Activated T-cell treated with anti-CD3 and anti-CD28 coated beads for 48 hours (primary cell): Measurements from ENCODE around the gene FAIM2.

ENCODE experiments used
- DNase-seq: peaks from one replicate; pipeline ENCODE4 v3.0.0-alpha.2; 2020; ENCODE audit warnings: low read depth

FAIM2 gene

DNA sequence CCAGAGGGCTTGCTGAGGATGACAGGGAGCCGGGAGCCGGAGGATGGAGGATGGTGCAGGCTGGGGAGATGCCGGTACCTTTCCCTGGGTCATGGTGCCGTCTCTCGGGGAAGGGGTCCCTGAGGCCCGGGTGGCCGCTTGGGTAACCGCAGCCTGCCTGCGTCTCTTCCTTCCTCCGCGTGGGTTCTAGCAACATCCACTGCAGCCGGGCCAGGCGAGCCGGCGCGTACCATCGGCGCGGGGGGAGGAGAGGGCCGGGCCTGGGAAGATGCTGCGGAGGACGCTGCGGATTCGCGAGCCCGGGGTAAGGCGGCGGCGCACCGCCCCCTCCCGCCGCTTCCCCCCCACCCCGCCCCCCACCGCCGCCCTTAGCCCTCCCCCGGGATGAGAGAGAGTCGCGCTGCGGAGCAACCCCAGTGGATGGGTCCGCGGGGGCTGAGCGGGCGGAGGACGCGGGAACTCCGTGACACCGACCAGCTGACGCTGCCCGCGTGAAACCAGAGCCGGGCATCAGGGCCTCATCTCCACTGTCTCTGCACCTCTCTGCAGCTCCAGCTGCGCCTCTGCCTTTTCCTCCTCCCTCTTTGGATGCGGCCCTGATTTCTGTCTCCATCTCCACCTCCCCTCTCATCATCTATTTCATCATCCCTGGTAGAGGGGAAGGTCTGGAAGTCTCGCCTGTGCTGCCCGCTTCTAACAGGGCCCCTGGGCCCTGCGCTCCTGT is at the start of gene FAIM2:
TSS of gene FAIM2 (minus strand) at position 201 of the 724 bp plus-strand sequence. CDS start at position 93, 108 bp downstream.
- DNase-seq = peak; percentile 33

DNA sequence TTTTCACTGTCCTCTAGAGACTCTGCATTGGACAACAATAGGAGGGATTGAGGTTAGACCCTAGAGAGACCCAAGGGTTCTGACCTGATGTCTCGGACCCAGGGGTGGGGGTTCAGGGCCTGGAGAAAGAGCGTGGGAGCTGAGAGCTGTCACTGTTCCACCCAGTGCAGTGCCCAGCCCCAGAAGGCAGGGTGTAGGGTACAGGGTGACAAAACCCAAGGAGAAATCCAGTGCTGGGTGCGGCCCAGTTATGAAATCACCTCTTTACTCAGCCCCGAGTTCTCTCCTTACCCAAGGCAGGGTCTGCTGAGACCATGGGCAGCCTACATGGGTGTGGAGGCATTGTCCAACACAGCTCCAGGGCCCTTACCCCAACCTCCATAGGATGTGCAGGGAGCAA is 49.5 kb upstream of the FAIM2 start:
- no peak for DNase-seq

DNA sequence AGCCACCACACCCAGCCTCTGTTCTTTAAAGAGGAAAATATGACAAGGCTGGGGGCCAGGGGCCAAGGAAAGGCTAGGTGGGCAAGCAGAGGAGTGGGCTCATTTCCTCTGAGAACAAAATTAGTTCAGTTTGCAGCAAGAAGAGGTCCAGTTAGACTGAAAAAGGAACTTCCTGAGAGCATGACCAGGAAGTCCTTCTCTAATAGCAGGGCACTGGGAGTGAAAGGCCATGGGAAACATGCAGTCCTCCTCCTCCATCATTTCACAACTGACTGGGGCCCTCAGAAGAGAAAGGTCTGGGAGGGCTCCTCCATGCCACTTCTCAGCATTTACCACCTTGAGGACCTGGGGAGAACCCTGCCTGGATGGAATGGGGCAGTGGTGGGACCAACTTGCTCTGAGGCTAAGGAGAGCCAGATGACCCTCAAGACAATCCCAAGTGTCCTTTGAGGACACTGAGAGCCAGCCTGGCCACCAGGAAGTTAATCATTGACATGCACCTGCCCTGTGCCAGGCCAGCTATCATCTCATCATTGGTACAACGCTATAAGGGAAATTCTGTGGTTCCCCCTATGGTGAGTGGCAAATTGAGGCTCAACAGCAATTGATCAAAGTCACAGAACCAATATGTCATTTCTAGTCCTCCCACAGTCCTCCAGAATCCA is 48.8 kb upstream of the FAIM2 start:
- no peak for DNase-seq

DNA sequence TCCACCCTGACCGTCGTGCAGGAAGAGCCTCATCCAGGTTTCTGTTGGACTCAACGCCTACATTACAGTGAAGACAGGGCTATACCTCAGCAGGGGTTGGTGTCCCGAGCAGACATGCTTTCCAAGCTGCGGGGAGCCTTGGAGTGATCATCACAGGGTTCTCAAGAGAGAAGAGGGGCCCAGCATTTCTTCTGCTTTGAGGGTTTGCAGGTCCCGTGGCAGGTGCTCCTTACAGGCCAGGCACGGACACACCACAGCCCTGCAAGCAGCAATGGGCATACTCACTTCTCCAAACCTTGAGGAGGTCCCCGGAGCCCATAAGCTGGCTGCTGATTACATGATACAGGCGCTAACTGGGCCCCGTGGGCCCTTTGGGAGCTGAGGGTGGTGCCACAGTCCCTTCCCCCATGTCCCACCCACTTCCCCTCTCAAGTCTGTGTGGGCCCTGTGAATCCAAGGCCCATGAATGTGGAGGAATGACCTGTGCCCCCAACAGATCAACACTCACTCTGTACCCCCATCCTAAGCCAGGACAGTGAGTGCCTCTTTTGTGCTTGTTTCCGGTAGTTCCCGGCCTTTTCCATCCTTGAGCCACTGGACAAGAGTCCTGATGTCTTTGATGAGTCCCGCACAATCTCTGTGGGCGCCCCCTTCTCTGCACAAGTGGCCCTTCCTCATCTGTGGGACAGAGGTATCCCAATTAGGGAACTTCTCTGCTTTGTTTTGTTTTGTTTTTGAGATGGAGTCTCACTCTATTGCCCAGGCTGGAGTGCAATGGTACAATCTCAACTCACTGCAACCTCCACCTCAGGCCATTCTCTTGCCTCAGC is 47.9 kb upstream of the FAIM2 start:
- no peak for DNase-seq

DNA sequence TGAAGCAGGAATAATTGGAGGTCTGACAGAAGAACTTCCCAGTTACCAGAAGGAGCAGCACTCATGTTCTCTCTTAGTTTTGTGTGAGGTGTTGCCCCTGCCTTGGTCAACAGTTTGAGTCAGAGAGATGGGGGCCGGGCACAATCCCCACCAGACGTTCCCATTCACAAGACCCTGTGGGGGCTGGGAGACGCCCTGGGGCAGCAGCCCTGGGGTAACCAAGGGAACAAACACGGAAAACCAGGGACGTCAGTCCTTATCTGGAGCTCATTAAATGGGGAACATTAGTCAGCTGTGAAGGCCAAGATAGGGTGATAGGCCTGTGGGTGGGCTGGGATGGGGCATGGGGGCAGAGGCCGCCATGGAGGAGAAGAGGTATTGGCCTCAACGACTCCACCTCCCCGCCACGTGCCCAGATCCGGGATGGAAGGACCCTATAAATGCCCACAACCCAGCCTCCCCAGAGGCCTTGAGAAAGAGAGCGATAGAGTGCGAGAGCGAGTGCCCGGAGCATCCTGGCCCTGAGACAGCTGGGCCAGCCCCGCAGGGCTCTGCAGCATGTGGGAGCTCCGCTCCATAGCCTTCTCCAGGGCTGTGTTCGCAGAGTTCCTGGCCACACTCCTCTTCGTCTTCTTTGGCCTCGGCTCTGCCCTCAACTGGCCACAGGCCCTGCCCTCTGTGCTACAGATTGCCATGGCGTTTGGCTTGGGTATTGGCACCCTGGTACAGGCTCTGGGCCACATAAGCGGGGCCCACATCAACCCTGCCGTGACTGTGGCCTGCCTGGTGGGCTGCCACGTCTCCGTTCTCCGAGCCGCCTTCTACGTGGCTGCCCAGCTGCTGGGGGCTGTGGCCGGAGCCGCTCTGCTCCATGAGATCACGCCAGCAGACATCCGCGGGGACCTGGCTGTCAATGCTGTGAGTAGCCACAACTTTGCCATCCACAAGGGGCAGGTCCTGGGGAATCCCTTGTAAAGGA is 46.9 kb upstream of the FAIM2 start, which contains the start of gene AQP2:
TSS of gene AQP2 (plus strand) at position 465 of the 979 bp plus-strand sequence. CDS start at position 559, 94 bp downstream.
- no peak for DNase-seq

DNA sequence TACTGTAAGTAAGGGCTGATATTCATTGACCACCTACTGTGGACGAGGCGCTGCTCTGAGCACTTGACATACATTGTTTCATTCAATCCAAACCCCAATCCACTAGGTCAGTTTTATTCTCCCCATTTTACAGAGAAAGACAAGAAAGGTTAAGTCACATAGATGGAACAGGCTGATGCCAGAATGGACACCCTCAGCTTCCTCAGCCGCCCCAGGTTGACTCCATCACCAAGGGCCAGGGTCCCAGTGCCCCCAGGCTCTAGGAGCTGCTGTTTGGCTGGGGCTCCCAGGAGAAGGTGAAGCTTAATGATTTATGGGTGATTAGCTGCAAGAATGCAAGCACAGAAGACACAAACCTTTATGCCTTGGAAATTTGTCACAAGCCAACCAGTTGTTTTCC is 46.2 kb upstream of the FAIM2 start:
- no peak for DNase-seq

DNA sequence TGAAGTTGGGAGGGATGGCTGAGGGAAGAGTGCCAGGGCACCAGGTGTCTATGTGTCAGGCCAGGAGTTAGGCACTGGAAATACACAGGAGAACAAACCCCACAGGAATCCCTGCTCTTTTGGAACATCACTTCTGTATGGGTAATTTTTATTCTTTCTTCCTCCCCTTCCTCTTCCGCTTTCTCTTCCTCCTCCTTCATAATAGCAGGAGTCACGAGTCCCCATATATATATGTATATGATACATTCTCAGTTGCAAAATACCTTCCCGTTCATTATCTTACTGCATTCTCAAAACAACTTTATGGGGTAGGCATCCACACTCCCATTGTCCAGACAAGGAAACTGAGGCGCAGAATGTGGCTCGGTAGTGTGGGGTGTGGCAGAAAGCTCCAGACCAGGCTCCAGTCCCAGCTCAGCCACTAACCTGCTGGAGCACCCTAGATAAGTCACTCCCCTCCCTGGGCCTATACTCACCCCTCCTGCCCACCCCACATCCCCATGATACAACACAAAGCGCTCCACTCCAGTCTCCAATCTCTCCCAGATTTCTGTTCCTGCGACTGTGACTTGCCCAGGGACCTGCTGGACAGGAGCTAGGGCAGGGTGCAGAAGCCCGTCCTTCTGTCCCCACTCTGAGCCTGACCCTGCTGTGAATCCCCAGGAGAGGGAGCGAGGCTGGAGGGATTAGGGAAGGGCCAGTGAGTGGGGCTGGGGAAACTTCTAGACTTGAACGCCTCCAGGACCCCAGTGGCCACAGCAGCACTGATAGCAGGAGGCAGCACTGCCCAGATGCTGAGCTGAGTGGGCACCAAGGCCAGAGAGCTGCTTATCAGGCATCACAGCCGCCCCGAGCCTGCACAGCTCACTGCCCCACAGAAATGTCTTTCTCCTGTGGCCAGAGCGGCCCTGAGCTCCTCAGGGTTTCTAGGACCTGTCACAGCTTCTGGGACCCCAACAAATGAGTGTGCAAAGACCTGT is 45.5 kb upstream of the FAIM2 start:
- DNase-seq = no peak

DNA sequence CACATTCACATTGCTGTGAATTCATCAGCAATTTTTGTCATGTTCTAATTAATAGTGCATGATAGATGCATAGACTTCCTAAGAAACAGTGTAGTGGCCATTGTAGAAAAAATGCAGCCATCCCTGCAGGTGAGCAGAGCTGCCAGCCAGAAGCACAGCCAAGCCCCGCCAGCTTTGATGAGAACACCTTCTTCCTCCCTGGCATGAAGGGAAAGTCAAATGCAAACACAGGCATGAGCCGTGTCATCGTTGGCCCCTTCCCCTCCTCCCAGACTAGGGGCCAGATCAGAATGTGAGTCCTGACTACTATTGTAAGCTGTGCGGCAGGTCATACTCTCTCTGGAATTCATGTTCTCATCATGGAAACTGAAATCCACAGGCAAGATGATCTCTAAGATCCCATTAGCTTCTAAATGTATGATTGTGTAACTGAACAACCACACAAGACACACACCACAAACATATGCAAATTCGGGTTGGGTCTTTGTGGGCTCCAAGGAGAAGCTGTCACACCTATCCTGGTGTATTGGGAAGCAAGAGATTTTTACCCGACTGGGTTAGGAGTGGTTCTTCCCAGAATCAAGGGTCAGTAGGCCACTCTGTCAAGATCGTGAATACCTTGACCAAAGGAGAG is 44.0 kb upstream of the FAIM2 start:
- no peak for DNase-seq

DNA sequence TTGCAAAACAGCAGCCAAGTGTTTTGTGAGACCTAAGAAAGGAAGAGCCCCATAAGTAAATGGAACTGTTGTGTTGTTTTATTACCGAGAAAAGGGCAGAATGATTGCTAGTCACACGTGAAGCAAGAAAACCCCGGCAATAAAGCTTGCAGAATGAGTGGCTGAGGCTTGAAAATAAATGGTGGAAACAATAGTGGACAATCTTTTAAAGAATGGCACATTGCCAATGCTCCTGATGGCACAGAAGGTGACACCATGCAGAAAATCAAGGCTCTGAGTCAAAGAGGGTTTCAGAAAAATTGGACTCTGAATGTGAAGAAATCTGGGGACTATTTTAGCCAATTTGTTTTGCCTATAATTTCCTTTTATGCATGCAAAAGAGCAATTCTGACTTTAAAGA is 42.8 kb upstream of the FAIM2 start:
- DNase-seq = no peak

DNA sequence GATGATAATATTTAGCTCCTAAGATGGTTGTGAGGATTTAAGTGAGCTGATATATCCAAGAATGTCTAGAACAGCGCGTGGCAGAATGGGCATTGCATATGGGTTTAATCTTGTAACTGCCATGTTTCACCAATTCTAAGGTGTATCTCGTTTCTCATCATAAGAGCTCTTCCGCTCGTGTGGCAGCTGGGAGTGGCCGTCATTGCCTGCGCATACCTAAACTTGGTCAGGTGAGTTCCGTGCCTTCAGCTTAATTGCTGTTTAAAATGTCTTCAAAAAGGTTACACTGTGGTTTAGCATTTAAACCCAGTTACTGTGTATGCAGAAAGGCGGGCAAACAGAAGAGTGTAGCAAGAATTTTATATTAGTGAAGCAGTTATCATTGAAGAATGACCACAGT is 42.4 kb upstream of the FAIM2 start:
- no peak for DNase-seq

DNA sequence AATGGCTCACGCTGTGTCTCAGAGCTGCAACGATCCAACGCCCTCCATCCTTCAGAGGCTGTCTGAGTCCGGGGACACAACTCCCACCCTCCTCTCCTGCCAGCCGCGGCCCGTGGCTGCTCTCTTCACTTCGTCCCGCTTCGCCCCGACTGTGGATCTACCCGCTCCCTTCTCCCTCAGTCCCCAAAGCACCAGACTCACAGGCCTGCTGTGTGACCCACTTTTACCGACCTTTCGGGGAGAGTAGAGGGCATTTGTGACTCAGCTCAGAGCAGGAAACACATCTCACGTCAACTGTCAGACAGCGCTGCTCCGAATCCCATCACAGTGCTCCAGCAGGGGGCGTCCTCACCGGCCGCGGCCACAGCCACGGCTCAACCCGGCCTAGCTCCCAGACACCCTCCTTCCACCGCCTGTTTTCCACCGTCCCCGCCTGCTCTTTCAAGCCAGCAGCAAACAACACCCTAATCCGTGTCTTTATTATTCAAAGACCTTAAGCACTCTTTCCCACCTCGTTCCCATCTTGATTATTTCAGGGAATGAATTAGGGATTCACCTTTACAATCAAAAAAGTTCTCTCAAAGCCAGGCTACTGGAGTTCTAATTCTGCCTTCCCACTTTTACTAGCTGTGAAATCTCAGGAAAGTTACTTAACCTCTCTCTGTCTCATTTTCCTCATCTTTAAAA is 41.8 kb upstream of the FAIM2 start:
- DNase-seq = peak; percentile 88

DNA sequence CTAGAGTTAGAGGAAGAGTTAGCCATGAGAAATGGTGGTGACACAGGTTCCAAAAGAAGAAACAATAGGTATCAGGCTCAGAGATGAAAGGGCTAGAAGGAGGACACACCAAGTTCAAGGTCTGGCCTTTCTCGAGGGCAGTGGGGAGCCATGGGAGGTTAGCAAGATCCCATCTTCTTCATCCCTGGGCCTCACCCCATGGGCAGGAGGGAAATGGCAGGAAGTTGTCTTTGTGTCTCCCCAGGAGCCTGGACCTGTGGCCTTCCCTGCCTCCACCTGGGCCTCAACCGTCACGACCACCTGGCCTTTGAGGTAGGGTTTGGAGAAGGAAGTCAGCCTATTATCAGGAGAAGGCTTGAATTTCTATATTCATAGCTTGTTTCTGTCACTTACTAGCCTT is 41.0 kb upstream of the FAIM2 start:
- DNase-seq = no peak

DNA sequence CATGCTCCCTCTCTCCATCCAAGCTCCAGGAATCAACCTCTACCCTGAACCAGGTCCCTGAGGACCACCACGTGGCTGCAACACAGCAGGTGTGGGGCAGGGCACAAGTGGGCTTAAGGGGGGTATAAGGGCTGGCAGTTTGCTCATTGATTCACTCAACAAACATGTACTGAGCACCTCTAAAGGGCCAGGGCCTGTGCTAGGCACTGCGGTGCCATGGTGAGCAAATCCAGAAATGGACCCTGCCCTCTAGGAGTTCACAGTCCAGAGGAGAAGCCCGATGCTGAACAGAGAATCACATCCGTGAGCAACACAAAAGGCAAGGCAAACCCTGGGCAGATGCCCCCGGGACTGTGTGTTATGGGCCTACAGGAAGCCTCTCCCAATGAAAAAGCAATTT is 40.3 kb upstream of the FAIM2 start:
- DNase-seq = no peak

DNA sequence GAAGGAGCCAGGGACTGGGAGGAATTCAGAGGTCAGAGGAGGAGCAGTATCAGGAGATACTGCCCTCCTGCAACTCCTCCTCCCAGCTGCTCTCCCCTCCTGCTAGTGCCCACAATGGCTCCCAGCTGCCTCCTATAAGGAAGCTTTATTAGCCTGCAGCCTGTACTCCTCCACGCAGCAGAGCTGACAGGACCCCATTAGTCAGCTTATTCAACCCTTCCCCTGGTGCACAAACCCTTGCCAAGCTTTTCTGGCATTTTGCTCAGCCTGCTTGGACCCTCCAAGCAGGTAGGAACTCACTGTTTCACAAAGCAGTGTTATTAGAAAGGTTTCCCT is 39.9 kb upstream of the FAIM2 start:
- DNase-seq = no peak

DNA sequence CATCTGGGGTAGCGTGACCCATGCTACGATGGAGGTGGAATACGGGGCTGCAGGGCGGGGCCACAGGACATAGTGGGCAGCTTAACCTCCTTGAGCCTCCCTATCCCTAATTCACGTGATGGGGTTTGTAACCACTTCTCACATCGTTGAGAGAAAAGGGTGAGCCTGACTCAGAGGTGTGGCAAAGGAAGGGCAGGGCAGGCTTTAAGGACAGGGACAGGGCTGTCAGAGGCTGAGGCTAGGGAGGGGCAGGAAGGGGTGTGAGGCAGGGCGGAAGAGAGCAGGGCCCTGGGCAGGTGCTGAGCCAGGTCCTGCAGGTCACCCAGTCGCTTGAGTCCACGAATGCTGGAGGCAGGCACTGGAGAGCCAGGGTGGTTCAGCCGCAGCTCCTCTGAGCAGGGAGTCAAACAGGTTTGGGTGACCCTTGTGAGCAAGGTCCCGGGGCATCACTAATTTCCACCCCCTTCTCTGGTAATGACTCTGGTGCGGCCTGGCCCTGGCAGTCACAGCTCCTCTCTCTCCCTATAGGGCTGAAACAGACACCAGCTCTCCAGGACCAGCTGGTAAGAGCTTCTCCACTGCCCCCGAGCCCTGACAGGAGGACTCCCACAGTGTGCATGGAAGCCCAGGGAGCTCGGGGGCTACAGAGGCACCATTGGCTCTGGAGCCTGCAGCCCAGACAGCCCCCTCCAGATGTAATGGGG is 39.4 kb upstream of the FAIM2 start:
- no peak for DNase-seq

DNA sequence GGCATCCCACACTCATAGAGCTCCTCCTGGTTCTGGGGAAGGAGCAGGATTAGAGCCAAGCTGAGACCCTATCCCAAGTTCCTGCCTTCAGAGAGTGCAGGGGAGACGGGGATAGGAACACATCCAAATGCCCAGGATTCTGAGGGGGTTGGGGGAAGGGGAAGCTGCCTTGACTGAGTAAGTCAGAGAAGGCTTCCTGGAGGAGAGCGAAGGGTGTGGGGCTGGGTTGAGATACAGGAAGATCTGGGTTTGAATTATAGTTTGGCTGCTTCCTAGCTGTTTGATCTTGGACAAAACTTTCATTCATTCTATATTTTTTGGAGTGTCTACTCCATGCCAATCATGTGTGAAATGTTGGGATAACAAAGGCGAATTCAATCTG is 38.8 kb upstream of the FAIM2 start:
- DNase-seq = no peak

DNA sequence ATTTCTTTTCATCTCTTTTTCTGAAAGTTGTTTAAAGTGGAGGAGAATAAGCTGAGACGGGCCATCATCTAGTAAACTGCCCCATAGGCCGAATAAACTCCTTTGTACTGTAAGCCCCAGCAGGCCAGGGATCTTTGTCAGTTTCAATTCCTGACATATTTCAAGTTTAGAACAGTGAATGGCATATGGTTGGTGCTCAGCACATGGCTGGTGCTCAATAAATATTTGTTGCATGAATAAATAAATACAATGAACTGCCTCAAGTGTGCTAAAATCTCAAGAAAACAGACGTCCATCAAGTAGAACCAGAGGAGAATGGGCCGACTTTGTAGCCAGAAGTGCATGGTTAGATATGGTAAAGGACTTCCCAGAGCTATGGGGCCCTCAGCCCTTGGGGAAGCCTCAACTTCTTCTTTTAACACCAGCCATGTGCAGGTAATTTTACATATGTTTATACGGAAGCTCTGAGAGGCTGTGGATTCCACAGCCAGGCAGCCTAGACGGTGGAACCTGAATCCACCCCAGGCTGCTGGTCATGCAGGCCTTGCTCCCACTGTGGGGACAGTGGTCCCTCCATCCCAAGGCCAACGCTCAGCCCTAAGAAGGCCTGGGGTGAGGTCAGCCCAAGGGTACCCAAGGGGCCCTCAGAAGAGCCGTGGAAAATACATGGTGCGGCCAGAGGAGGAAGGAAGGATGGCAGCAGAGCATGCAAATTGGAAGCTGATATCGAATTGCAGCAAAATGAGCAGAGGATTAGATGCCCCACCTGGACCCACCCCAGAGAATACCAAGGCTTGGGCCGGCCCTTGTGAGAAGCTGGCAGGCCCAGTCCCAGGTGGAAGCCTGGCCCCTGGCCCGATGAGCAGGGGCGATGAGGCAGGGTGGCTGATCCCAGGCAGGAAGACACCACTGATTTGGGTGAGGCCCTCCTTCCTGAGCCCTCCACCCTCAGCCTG is 38.1 kb upstream of the FAIM2 start:
- no peak for DNase-seq

DNA sequence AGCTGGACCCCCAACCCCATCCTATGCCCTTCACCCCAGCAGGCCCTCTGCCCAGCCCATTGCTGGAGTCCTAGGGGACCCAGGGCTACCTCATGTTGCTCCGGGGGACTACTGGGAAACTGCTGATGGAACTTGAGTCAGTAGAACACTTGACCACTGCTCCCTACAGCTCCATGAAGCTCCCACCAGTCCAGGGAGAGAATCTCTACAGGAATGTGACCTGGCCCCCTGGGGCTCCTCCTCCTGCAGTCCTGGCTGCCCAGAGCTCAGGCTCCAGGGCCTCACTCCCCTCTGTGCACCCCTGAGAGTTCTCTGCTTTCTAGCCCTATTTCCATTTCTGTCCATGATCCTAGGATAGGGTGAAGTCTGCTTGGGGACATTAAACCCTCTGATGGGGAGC is 36.0 kb upstream of the FAIM2 start:
- DNase-seq = no peak
